Dendritic cell treated with granulocyte-macrophage colony-stimulating factor and Interleukin-4, amounts not matched to agents 40 ng/mL and 50 ng/mL, for 4 days (primary cell): ENCODE measurements around the gene TBC1D7.
"Not testable (repeated sequence)": the region's sequence is repeated elsewhere in the genome, so short reads cannot be mapped to it uniquely, and the experiment has no call there.

Experiments
- H3K27ac Mint-ChIP-seq: one replicate; pipeline ENCODE4 v1.8.0; 2022; ENCODE audit warnings: mild to moderate bottlenecking, mixed read lengths
- H3K27me3 Mint-ChIP-seq: one replicate; pipeline ENCODE4 v1.8.0; 2022; ENCODE audit warnings: mild to moderate bottlenecking, mixed read lengths
- H3K36me3 Mint-ChIP-seq: one replicate; pipeline ENCODE4 v1.8.0; 2022; ENCODE audit warnings: low read depth, mixed read lengths
- H3K4me1 Mint-ChIP-seq: one replicate; pipeline ENCODE4 v1.8.0; 2022; ENCODE audit warnings: low read depth, mixed read lengths
- H3K4me3 Mint-ChIP-seq: one replicate; pipeline ENCODE4 v1.8.0; 2022; ENCODE audit warnings: mild to moderate bottlenecking, moderate library complexity, mixed read lengths
- H3K9me3 Mint-ChIP-seq: one replicate; pipeline ENCODE4 v1.8.0; 2022; ENCODE audit warnings: mixed read lengths
- intact Hi-C: fragments of 100-400 bp; cut with micrococcal nuclease; formaldehyde crosslinking; loops from one replicate; pipeline ENCODE4 v1.15.0; 2022

Gene TBC1D7

GRCh38 chr6:13326031-13326586 is 2.2 kb downstream of the TBC1D7 start:
- H3K27ac Mint-ChIP-seq, H3K4me1 Mint-ChIP-seq, H3K9me3 Mint-ChIP-seq, intact Hi-C loops, H3K4me3 Mint-ChIP-seq, H3K27me3 Mint-ChIP-seq: not testable (repeated sequence)
- peaks cover 41% of the 10 kb centered on the region for H3K36me3 Mint-ChIP-seq

GRCh38 chr6:13319891-13320564 is 8.3 kb downstream of the TBC1D7 start:
- no peak overlapping the region for H3K4me3 Mint-ChIP-seq
- intact Hi-C loops: no loop called here
- no peaks in the 10 kb centered on the region for H3K27me3 Mint-ChIP-seq
- no peaks in the 10 kb centered on the region for H3K4me1 Mint-ChIP-seq
- H3K36me3 Mint-ChIP-seq: peaks cover 96% of the 10 kb centered on the region
- H3K27ac Mint-ChIP-seq: no peak overlapping the region
- H3K9me3 Mint-ChIP-seq: no peaks in the 10 kb centered on the region

DNA sequence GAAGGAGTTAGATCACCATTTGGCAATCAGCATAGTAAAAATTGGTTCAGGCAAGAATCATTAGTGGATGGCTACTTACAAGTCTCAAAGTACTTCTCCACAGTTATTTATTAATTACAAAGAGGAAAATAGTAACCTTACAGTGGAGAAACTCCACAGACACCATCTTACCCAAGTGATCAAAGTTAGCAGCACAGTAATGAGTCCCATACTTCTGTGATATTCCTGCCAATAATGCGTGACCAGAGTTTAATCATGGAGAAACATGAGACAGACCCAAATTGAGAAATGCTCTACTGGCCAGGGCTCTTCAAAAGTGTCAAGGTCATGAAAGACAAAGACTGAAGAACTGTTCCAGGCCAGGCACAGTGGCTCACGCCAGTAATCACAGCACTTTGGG is 9.5 kb downstream of the TBC1D7 start:
- intact Hi-C loops: no loop called here
- Mint-ChIP-seq H3K9me3 (no peaks in the 10 kb centered on the region), H3K27me3 (no peaks in the 10 kb centered on the region), H3K4me3 (no peak overlapping the region), H3K36me3 (peaks cover 93% of the 10 kb centered on the region), H3K4me1 (no peaks in the 10 kb centered on the region), H3K27ac (no peak overlapping the region)

- Mint-ChIP-seq H3K4me3 (no peak overlapping the region), H3K36me3 (peaks cover 81% of the 10 kb centered on the region), H3K27me3 (no peaks in the 10 kb centered on the region), H3K27ac (no peak overlapping the region), H3K4me1 (no peaks in the 10 kb centered on the region), H3K9me3 (no peaks in the 10 kb centered on the region)
- intact Hi-C loops: no loop called here
These were observed 12.4 kb downstream of the TBC1D7 start for GRCh38 chr6:13315896-13316295.

DNA sequence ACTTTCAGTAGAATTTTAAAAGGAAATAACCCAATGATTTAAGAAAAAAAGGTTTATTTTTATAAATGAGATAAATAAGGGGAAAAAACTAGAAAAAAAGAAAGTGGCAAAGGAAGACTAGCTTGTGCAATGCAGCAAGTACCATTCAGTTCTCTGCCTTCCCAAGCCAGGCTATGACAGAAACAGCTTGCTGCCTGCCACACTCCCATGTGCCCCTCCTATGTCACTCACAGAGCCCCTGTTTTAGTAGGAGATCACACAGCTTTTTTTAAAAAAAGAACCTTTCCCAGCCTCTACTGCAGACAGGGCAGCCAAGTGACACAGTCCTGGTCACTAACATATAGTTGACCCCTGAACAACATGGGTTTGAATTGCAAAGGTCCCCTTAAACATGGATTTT is 13.5 kb downstream of the TBC1D7 start:
- Mint-ChIP-seq H3K36me3 (peaks cover 70% of the 10 kb centered on the region), H3K4me3 (no peak overlapping the region), H3K27me3 (no peaks in the 10 kb centered on the region), H3K4me1 (no peaks in the 10 kb centered on the region), H3K27ac (no peak overlapping the region), H3K9me3 (no peaks in the 10 kb centered on the region)
- intact Hi-C loops: no loop called here

- peaks cover 44% of the 10 kb centered on the region for H3K36me3 Mint-ChIP-seq
- H3K9me3 Mint-ChIP-seq: no peaks in the 10 kb centered on the region
- no peak overlapping the region for H3K27ac Mint-ChIP-seq
- no peak overlapping the region for H3K4me3 Mint-ChIP-seq
- no peaks in the 10 kb centered on the region for H3K27me3 Mint-ChIP-seq
- peaks cover 15% of the 10 kb centered on the region for H3K4me1 Mint-ChIP-seq
- intact Hi-C loops: no loop called here
These were observed 17.2 kb downstream of the TBC1D7 start for GRCh38 chr6:13311155-13311554.

- intact Hi-C loops: no loop called here
- Mint-ChIP-seq H3K27me3 (peaks cover 4% of the 10 kb centered on the region), H3K36me3 (peaks cover 22% of the 10 kb centered on the region), H3K4me1 (peaks cover 33% of the 10 kb centered on the region), H3K9me3 (no peaks in the 10 kb centered on the region), H3K27ac (peak overlapping the region; percentile 75), H3K4me3 (no peak overlapping the region)
These were observed 20.0 kb downstream of the TBC1D7 start for GRCh38 chr6:13308332-13308731.

DNA sequence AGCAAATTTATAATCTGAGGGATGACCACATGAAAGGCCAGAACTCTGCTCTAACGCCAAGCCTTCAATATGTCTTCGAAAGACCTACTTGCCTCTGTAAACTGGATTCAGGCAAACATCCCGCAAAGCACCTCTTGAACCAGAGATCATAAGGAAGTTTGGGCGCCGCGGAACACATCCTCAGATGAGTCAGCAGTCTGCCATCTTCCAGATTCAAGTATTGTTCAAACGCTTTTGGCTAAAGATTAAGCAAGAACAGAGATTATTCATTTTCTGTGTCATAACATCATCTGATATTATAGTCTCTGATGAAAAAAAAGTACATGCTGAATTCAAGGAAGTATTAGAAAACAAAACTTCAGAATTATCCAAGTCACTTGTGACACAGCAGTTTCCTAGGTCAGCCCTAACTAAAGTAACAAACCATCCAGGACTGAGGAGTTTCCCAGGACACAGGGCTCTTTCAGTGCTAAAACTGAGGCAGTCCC is 20.8 kb downstream of the TBC1D7 start:
- H3K36me3 Mint-ChIP-seq: peaks cover 20% of the 10 kb centered on the region
- peak overlapping the region; percentile 26 for H3K4me3 Mint-ChIP-seq
- peak overlapping the region; percentile 75 for H3K27ac Mint-ChIP-seq

DNA sequence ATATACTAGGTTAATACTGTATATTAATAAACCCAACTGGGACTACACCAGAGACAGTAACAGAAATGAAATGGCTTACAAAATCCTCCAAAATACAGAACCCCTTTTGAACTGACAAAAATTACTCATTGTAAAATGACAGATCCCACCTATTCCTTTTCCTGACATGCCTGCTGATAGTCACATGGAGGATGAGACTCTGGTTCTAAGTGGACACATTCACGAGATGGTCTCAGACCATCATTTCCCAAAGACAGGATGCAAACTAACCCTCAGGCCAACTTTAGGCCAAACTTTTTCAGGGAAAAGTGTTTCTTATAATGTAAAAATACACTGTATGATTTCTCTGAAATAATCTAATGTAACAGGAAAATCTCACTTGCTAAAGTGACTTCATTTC is 22.5 kb downstream of the TBC1D7 start:
- H3K27ac Mint-ChIP-seq: no peak overlapping the region
- peaks cover 17% of the 10 kb centered on the region for H3K36me3 Mint-ChIP-seq
- peaks cover 52% of the 10 kb centered on the region for H3K4me1 Mint-ChIP-seq
- intact Hi-C loops: no loop called here
- H3K27me3 Mint-ChIP-seq: peaks cover 12% of the 10 kb centered on the region
- H3K4me3 Mint-ChIP-seq: no peak overlapping the region
- no peaks in the 10 kb centered on the region for H3K9me3 Mint-ChIP-seq

More for the DNA sequence above, 20.8 kb downstream of the TBC1D7 start:
- intact Hi-C loops: no loop called here
- no peaks in the 10 kb centered on the region for H3K9me3 Mint-ChIP-seq
- peaks cover 4% of the 10 kb centered on the region for H3K27me3 Mint-ChIP-seq
- peaks cover 41% of the 10 kb centered on the region for H3K4me1 Mint-ChIP-seq

- H3K27ac Mint-ChIP-seq: no peak overlapping the region
- peaks cover 16% of the 10 kb centered on the region for H3K27me3 Mint-ChIP-seq
- no peak overlapping the region for H3K4me3 Mint-ChIP-seq
- intact Hi-C loops: no loop called here
- H3K4me1 Mint-ChIP-seq: peaks cover 52% of the 10 kb centered on the region
- H3K36me3 Mint-ChIP-seq: peaks cover 22% of the 10 kb centered on the region
- H3K9me3 Mint-ChIP-seq: no peaks in the 10 kb centered on the region
These were observed 23.0 kb downstream of the TBC1D7 start for GRCh38 chr6:13305288-13305687.

GRCh38 chr6:13304580-13305260 is 23.6 kb downstream of the TBC1D7 start:
- H3K4me1 Mint-ChIP-seq: peaks cover 52% of the 10 kb centered on the region
- H3K27ac Mint-ChIP-seq: no peak overlapping the region
- no peaks in the 10 kb centered on the region for H3K9me3 Mint-ChIP-seq
- intact Hi-C loops: loop anchor here (5.0 kb wide), 1 partner anchor 47 kb away; no protein-coding TSS in a partner anchor
- H3K4me3 Mint-ChIP-seq: no peak overlapping the region
- H3K36me3 Mint-ChIP-seq: peaks cover 28% of the 10 kb centered on the region
- H3K27me3 Mint-ChIP-seq: peaks cover 19% of the 10 kb centered on the region

GRCh38 chr6:13304101-13304500 is 24.2 kb downstream of the TBC1D7 start:
- Mint-ChIP-seq H3K27ac (peak overlapping the region; percentile 88), H3K36me3 (peaks cover 33% of the 10 kb centered on the region), H3K4me1 (peaks cover 50% of the 10 kb centered on the region), H3K4me3 (no peak overlapping the region), H3K9me3 (no peaks in the 10 kb centered on the region), H3K27me3 (peaks cover 19% of the 10 kb centered on the region)
- intact Hi-C loops: loop anchor here (5.0 kb wide), 1 partner anchor 47 kb away; no protein-coding TSS in a partner anchor

DNA sequence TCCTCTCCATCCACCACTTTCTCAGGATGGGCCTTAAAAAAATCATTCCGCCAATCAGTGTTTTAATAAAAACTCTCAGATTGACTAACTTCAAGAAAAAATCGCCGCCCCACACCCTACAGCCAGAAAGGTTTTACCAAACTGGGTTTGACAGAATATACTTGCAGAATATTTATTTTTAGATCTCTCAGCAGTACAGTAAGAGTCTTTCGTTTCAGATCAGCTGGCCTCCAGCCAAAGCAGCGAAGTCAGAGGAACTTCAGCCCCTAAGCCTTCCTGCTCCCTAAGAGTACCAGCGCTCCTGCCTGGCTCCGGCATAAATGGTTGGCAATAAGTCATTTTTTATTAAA is 24.7 kb downstream of the TBC1D7 start:
- Mint-ChIP-seq H3K27ac (peak overlapping the region; percentile 88), H3K36me3 (peaks cover 38% of the 10 kb centered on the region), H3K9me3 (no peaks in the 10 kb centered on the region), H3K4me3 (no peak overlapping the region), H3K4me1 (peaks cover 46% of the 10 kb centered on the region), H3K27me3 (peaks cover 20% of the 10 kb centered on the region)
- intact Hi-C loops: loop anchor here (1.0 to 5.0 kb wide), 3 partner anchors 25 to 46 kb away; partner anchors contain the start of gene TBC1D7
